Esophagus squamous epithelium (tissue), 4 donors: ENCODE data around the gene C14orf119.

Experiments
- CTCF ChIP-seq, 6 experiments: fragments of 450-650 bp in 4 of 6; fragments of 200-600 bp in 2 of 6; sonication (generic) in 2 of 6; IDR thresholded peaks; one replicate each; pipeline ENCODE4 v1.5.1; 2016 to 2019; ENCODE audit warnings: antibody characterized with exemption in 6 of 6, mild to moderate bottlenecking in 4 of 6, moderate library complexity in 4 of 6
- POLR2A ChIP-seq, 4 donors: fragments of 450-650 bp; IDR thresholded peaks; one replicate each; pipeline ENCODE4 v1.6.1; 2017; ENCODE audit warnings: antibody characterized with exemption in 4 of 4, mild to moderate bottlenecking in 4 of 4, moderate library complexity in 3 of 4

- TF ChIP-seq CTCF (IDR thresholded peaks at IDR 0.05) (no peak), POLR2A (IDR thresholded peaks at IDR 0.05) (no peak)
Observed at GRCh38 chr14:23121361-23121771, 26.1 kb downstream of the C14orf119 start.
